Upper lobe of left lung (tissue), 4 donors: ENCODE data around the gene FANCC.

ENCODE experiments used
- CTCF ChIP-seq, 6 experiments: fragments of 450-650 bp in 4 of 6; fragments of 200-600 bp in 2 of 6; sonication (generic) in 2 of 6; IDR thresholded peaks; one replicate each; pipeline ENCODE4 v1.5.1; 2016 to 2019; ENCODE audit warnings: antibody characterized with exemption in 6 of 6
- POLR2A ChIP-seq, 4 donors: fragments of 450-650 bp; IDR thresholded peaks; one replicate each; pipeline ENCODE4 v1.5.1; 2016 to 2017; ENCODE audit warnings: antibody characterized with exemption in 4 of 4, mild to moderate bottlenecking in 2 of 4

- no peak for TF ChIP-seq POLR2A (IDR thresholded peaks at IDR 0.05)
- no peak for TF ChIP-seq CTCF (IDR thresholded peaks at IDR 0.05)
These were observed 259.3 kb downstream of the FANCC start for GRCh38 chr9:95058121-95058785.
